GM12864 (cell line): ENCODE data around the gene GRIA1.

Source experiments
- DNase-seq: peaks from one replicate; pipeline ENCODE4 v3.0.0-alpha.2; 2011; ENCODE audit warnings: low read depth
- H3K4me3 ChIP-seq: 2 replicates; pipeline ENCODE4 v1.5.1; 2011; ENCODE audit warnings: mild to moderate bottlenecking, low read depth, low read length, control low read depth
- CTCF ChIP-seq: IDR thresholded peaks from 2 replicates; pipeline ENCODE4 v1.5.1; 2011; ENCODE audit warnings: low read depth, mild to moderate bottlenecking, moderate library complexity, low read length, control low read depth, inconsistent platforms; ENCODE audit errors: missing control alignments

GRIA1 gene

GRCh38 chr5:153744751-153745150, 254.3 kb downstream of the GRIA1 start:
- TF ChIP-seq CTCF: no peak
- no peak overlapping the region for H3K4me3 ChIP-seq
- DNase-seq: no peak

- DNase-seq: no peak
- no peak for TF ChIP-seq CTCF
- H3K4me3 ChIP-seq: no peak overlapping the region
Measured at GRCh38 chr5:153745778-153746395, 255.4 kb downstream of the GRIA1 start.

GRCh38 chr5:153746440-153746839, 256.0 kb downstream of the GRIA1 start:
- TF ChIP-seq CTCF: no peak
- no peak overlapping the region for H3K4me3 ChIP-seq
- no peak for DNase-seq

GRCh38 chr5:153748823-153749222, 258.4 kb downstream of the GRIA1 start:
- H3K4me3 ChIP-seq: no peak overlapping the region
- TF ChIP-seq CTCF: no peak
- DNase-seq: no peak

- H3K4me3 ChIP-seq: no peak overlapping the region
- no peak for DNase-seq
- TF ChIP-seq CTCF: no peak
Measured at GRCh38 chr5:153749960-153750359, 259.5 kb downstream of the GRIA1 start.

DNA sequence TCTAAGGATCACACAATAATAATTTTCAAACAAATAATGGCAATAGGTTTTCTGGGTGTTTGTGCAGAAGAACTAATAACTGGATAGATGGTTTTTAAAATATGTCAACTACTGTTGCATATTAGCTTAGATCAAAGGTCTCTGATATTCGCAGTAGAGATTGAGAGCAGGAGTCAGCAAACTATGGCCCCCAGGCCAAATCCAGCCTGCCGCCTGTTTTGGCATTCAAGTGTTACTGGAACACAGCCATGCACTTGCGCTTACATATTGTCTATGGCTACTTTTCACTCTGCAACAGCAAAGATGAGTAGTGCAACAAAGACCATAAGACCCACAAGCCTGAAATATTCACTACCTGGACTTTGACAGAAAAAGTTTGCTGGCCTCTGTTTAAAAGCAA, 260.8 kb downstream of the GRIA1 start:
- DNase-seq: no peak
- no peak overlapping the region for H3K4me3 ChIP-seq
- TF ChIP-seq CTCF: no peak

- no peak for TF ChIP-seq CTCF
- H3K4me3 ChIP-seq: no peak overlapping the region
- no peak for DNase-seq
Measured at GRCh38 chr5:153752890-153753289, 262.4 kb downstream of the GRIA1 start.
